ENCODE data around the gene AP5Z1. TPM values are rescaled to one million over a fixed set of nuclear protein-coding genes. Genes with fewer than 3 reads are reported as not detected.

Gene AP5Z1
- total RNA-seq, 1 donor from 2014 or later = 18.0 TPM

GRCh38 chr7:4745971-4746919, 29.2 kb upstream of the AP5Z1 start:
- no peak for ATAC-seq

DNA sequence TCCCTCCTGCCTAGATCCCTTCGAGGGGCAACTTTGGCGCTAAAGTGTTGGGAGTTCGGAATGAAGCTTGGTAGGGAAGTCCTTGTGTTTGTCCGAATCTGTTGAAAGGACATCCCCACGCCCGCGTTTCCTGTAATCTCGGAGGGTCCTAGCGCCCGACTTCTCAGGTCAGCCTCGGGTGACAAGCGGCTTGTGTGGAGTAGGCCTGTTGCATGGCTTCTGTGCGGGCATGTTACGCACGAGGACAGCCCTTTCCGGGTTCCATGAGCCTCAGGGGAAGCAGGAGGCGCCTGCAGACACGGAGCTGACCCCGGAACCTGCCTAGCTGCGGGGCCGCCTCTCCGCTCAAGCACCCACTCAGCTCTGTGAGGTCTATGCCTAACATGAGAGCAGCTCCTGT, 28.4 kb upstream of the AP5Z1 start:
- no peak for ATAC-seq

DNA sequence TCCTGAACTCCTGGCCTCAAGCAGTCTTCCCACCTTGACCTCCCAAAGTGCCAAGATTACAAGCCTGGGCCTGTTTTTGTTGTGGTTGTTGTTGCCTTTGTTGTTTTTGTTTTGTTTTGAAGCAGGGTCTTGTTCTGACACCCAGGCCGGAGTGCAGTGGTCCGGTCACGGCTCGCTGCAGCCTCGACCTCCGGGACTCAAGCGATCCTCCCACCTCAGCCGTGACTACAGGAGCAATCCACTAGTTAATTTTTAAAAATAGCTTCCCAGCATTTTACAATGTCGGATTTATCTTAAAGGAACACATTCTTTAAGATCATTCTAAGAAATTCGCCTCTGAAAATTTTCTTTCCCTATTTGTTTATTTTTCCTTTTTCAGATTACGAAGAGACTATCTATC, 27.7 kb upstream of the AP5Z1 start:
- no peak for ATAC-seq

- no peak for ATAC-seq
These were observed 27.2 kb upstream of the AP5Z1 start for GRCh38 chr7:4748231-4748681.

DNA sequence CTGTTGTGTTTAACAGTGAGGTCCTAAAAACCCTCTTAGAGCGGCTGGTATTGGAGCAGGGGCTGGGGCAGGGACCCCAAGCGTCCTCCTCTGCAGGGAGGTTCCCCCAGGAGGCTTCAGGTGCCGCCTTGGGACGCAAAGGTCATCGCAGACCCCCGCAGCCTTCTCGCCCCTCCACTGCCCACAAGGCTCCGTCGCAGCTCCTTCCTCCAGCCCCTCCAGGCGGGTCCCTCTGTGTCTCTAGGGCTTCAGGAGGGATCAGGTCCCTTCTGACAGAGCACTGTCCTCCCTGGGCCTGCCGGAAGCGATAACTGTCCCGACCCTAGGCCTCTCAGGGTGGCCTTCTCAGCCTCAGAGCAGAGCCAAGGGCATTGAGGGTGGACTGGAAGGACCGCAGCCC, 26.1 kb upstream of the AP5Z1 start:
- no peak for ATAC-seq

DNA sequence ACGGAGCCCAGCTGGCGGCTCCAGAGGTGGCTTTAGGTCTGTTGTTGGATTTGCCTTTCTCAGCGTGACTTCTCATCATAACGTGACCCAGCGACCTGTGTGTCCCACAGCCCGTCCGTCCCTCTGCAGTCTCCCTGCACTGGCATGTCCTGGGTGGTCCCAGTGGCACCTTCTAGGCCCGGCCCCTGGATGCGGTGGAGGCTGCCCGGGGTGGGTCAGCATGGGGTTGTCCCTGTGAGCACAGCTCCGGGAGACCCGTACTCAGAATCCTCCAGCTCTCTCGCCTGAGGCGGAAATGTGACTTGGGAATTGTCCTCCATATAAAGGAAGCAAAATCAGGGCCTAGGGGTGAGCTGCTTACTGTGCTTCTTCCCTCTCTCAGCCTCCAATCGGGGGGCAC, 25.6 kb upstream of the AP5Z1 start:
- no peak for ATAC-seq

DNA sequence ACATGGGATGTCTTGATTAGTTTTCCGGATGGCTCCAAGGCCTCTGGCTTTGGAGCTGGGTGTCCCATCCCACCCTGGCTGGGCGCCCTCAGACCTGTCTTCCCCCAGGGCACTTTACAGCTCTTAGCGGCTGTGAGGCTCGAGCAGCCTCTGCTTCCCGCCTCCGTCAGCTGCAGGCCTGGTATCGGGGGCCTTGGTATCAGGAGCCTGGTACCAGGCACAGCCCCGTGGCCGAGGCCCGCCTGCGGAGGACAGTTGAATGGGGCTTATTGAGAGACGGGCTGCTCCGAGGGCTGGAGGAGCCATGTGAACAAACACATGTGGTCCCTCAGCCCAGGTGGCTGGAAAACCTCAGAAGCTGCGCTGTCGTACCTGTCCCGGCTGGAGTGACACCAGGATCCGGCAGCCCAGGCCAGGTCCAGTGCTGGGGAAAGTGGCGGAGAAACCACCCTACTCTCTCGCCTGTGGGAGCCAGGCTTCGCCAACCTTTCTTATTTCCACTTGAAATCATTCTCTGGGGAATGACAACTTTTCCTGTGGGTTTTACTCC, 23.9 kb upstream of the AP5Z1 start:
- no peak for ATAC-seq

- ATAC-seq = peak; percentile 88
These were observed 21.6 kb upstream of the AP5Z1 start for GRCh38 chr7:4753598-4754432.

DNA sequence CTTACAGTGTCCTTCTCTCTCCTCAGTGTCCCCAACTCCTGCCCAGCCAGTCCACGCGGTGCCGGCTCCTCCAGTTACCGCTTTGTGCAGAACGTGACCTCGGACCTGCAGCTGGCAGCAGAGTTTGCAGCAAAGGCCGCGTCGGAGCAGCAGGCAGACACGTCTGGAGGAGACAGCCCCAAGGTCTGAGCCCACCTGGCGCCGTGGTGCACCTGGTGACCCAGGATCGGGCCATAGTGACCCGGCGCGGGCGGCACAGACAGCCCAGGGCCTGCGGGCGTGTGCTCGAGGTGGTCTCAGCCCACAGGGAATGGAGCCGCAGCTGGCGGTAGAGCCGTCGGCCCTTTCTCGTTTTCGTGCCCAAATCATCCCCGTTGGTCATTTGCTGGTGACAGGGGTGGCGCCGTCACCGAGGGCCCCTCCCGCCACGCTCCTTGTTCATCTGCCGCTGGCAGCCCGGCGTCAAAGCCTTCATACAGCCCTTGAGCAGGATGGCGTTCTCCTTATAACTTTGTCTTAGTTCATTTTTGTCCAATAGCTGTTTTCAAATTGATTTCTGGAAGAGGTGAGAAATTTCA, 20.9 kb upstream of the AP5Z1 start:
- no peak for ATAC-seq

GRCh38 chr7:4755045-4755444, 20.4 kb upstream of the AP5Z1 start:
- no peak for ATAC-seq

GRCh38 chr7:4758111-4758510, 17.3 kb upstream of the AP5Z1 start:
- ATAC-seq = no peak

- no peak for ATAC-seq
These were observed 16.6 kb upstream of the AP5Z1 start for GRCh38 chr7:4758791-4759190.

DNA sequence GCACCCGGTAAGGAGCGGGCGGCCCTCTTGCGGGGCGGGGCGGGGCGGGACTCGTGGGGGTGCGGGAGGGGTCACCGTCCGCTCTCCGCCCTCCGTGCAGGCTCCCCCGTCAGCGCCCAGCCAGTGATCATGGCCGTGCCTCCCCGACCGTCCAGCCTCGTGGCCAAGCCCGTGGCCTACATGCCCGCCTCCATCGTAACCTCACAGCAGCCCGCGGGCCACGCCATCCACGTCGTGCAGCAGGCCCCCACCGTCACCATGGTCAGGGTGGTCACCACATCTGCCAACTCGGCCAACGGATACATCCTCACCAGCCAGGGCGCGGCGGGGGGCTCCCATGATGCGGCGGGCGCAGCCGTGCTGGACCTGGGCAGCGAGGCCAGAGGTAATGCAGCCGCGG, 16.2 kb upstream of the AP5Z1 start:
- ATAC-seq = no peak

- ATAC-seq = no peak
These were observed 14.5 kb upstream of the AP5Z1 start for GRCh38 chr7:4760952-4761351.

DNA sequence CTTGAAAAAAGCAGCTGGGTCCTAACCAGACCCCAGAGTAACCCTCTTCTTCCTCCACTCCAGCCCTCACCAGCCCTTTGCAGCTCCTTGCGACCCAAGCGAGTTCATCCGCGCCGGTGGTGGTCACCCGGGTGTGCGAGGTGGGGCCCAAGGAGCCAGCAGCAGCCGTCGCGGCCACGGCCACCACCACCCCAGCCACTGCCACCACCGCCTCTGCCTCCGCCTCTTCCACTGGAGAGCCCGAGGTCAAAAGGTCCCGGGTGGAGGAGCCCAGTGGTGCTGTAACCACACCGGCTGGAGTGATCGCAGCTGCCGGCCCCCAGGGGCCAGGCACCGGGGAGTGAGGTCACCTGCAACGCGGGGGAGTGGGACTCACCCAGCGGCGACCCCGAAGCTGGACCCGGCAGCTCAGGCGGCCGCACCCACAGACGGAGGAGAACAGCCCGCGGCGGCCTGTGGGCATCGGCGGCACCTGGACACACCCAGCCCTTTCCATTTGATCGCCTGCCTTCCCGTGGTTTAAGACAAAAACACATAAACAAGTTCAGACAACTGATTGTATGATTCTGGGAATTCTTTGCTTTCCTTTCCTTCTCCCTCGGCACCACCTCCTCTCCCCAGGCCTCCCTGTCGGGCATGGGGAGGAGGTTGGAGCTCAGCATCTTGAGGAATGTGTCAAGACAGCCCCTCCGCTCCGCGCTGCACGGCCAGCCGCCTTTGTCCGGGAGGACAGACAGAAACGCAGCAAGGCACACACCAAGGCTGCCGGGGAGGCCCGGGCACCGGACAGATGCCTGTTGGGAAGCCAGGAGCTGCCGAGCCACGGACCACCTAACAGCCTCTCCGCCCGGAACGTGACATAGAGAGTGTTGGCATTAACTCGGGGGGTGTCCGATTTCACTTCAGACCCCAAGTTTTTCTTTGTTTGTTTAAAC, 13.0 kb upstream of the AP5Z1 start:
- peak; percentile 56 for ATAC-seq

DNA sequence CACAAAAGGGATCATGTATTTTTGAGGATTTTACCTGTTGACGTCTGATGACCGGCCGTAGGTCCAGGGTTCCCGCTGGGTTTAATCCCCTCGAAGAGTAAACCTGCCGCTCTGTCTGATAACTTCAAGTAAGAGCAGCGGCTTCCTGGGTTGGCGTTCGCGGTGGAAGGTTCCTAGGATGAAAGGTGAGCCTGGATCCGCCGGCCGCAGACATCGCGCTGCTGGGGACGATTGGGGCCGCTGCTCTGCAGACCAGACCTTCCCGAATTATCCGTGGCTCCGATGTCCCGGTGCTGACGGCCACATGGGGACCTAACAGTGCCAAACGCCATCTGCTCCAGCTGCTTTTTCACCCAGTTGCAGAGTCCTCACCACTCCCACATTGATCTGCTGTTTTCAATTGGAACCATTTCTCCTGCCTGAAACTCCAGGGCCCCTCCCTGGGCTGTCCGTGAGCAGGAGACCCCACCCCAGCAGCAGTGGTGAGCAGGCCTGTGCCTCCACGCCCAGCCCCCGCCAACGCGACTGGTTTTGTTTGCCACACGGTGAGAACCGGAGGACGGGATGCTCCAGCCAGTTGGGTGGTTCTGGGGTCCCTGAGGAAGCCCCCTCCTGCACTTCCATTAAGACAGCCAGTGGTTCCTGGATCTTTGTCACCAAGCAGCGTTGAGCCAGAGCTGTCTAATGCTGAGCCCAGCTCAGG, 12.2 kb upstream of the AP5Z1 start:
- ATAC-seq = no peak

- ATAC-seq = no peak
These were observed 11.6 kb upstream of the AP5Z1 start for GRCh38 chr7:4763794-4764185.

- no peak for ATAC-seq
These were observed 10.9 kb upstream of the AP5Z1 start for GRCh38 chr7:4764402-4765007.

GRCh38 chr7:4765776-4766490, 9.5 kb upstream of the AP5Z1 start:
- ATAC-seq = no peak
